HG03280 (cell line): Measurements from ENCODE around the gene DNAH8.

Experiments used
- ATAC-seq: cut with Tn5 transposase; IDR thresholded peaks from one replicate; pipeline ENCODE4 v1.9.1; 2021; ENCODE audit warnings: mild to moderate bottlenecking, moderate library complexity; ENCODE audit not compliant: unreplicated experiment

The DNAH8 gene

GRCh38 chr6:39062014-39062740 is 347.1 kb downstream of the DNAH8 start:
- ATAC-seq = no peak

- ATAC-seq = no peak
Measured at GRCh38 chr6:39063526-39063925, 348.4 kb downstream of the DNAH8 start.

- no peak for ATAC-seq
Measured at GRCh38 chr6:39065561-39065960, 350.4 kb downstream of the DNAH8 start.

- ATAC-seq = no peak
Measured at GRCh38 chr6:39068391-39068790, 353.3 kb downstream of the DNAH8 start.

GRCh38 chr6:39072830-39073229 is 357.7 kb downstream of the DNAH8 start:
- ATAC-seq = no peak

GRCh38 chr6:39073471-39074355 is 358.6 kb downstream of the DNAH8 start:
- ATAC-seq = no peak

GRCh38 chr6:39074486-39074885 is 359.4 kb downstream of the DNAH8 start:
- ATAC-seq = no peak

GRCh38 chr6:39075010-39075686 is 360.0 kb downstream of the DNAH8 start:
- ATAC-seq = no peak

GRCh38 chr6:39075807-39076622 is 360.9 kb downstream of the DNAH8 start:
- ATAC-seq = no peak

GRCh38 chr6:39076623-39077535 is 361.8 kb downstream of the DNAH8 start:
- ATAC-seq = no peak

GRCh38 chr6:39077882-39078594 is 362.9 kb downstream of the DNAH8 start:
- no peak for ATAC-seq

- no peak for ATAC-seq
Measured at GRCh38 chr6:39078695-39079094, 363.6 kb downstream of the DNAH8 start.

- ATAC-seq = no peak
Measured at GRCh38 chr6:39079197-39080125, 364.4 kb downstream of the DNAH8 start.
